Measurements from ENCODE around the gene COMMD2. TPM values are rescaled to one million over a fixed set of nuclear protein-coding genes. Genes with fewer than 3 reads are reported as not detected.

COMMD2 gene
- total RNA-seq, 1 experiment from 2014 or later: 41.3 TPM

GRCh38 chr3:149736953-149737205, 15.4 kb downstream of the COMMD2 start:
- no peak for DNase-seq
- no peak overlapping the region for H3K4me3 ChIP-seq (ENCODE audit: insufficient read depth, low read depth, low read length)
- H3K27me3 ChIP-seq (ENCODE audit: control insufficient read depth, insufficient read depth, low read length): no peaks in the 10 kb centered on the region
- peaks cover 4% of the 10 kb centered on the region for H3K36me3 ChIP-seq (replicated peaks; ENCODE audit: control insufficient read depth, insufficient read depth, low read length)

- Histone ChIP-seq H3K36me3 (replicated peaks; ENCODE audit: control insufficient read depth, insufficient read depth, low read length) (peaks cover 3% of the 10 kb centered on the region), H3K4me3 (ENCODE audit: insufficient read depth, low read depth, low read length) (no peak overlapping the region)
- no peak for DNase-seq
Measured at GRCh38 chr3:149736175-149736952, 15.9 kb downstream of the COMMD2 start.

GRCh38 chr3:149732234-149732633, 20.1 kb downstream of the COMMD2 start:
- Histone ChIP-seq H3K27me3 (ENCODE audit: control insufficient read depth, insufficient read depth, low read length) (no peaks in the 10 kb centered on the region), H3K4me3 (ENCODE audit: insufficient read depth, low read depth, low read length) (no peak overlapping the region), H3K36me3 (replicated peaks; ENCODE audit: control insufficient read depth, insufficient read depth, low read length) (no peaks in the 10 kb centered on the region)
- DNase-seq: no peak

More at GRCh38 chr3:149736175-149736952, 15.9 kb downstream of the COMMD2 start:
- no peaks in the 10 kb centered on the region for H3K27me3 ChIP-seq (ENCODE audit: control insufficient read depth, insufficient read depth, low read length)

- Histone ChIP-seq H3K4me3 (ENCODE audit: insufficient read depth, low read depth, low read length) (no peak overlapping the region), H3K27me3 (ENCODE audit: control insufficient read depth, insufficient read depth, low read length) (no peaks in the 10 kb centered on the region), H3K36me3 (replicated peaks; ENCODE audit: control insufficient read depth, insufficient read depth, low read length) (no peaks in the 10 kb centered on the region)
- DNase-seq: no peak
Measured at GRCh38 chr3:149727656-149728055, 24.6 kb downstream of the COMMD2 start.

- H3K4me3 ChIP-seq (ENCODE audit: insufficient read depth, low read depth, low read length): no peak overlapping the region
- H3K36me3 ChIP-seq (replicated peaks; ENCODE audit: control insufficient read depth, insufficient read depth, low read length): no peaks in the 10 kb centered on the region
- H3K27me3 ChIP-seq (ENCODE audit: control insufficient read depth, insufficient read depth, low read length): no peaks in the 10 kb centered on the region
- DNase-seq: no peak
Measured at GRCh38 chr3:149726716-149727407, 25.4 kb downstream of the COMMD2 start.

GRCh38 chr3:149723781-149724180, 28.5 kb downstream of the COMMD2 start:
- H3K4me3 ChIP-seq (ENCODE audit: insufficient read depth, low read depth, low read length): no peak overlapping the region
- DNase-seq: no peak
- no peaks in the 10 kb centered on the region for H3K36me3 ChIP-seq (replicated peaks; ENCODE audit: control insufficient read depth, insufficient read depth, low read length)
- no peaks in the 10 kb centered on the region for H3K27me3 ChIP-seq (ENCODE audit: control insufficient read depth, insufficient read depth, low read length)

- no peak for DNase-seq
- no peaks in the 10 kb centered on the region for H3K27me3 ChIP-seq (ENCODE audit: control insufficient read depth, insufficient read depth, low read length)
- H3K36me3 ChIP-seq (replicated peaks; ENCODE audit: control insufficient read depth, insufficient read depth, low read length): no peaks in the 10 kb centered on the region
- no peak overlapping the region for H3K4me3 ChIP-seq (ENCODE audit: insufficient read depth, low read depth, low read length)
Measured at GRCh38 chr3:149720918-149721317, 31.4 kb downstream of the COMMD2 start.

- H3K27me3 ChIP-seq (ENCODE audit: control insufficient read depth, insufficient read depth, low read length): no peaks in the 10 kb centered on the region
- no peak overlapping the region for H3K4me3 ChIP-seq (ENCODE audit: insufficient read depth, low read depth, low read length)
- H3K36me3 ChIP-seq (replicated peaks; ENCODE audit: control insufficient read depth, insufficient read depth, low read length): no peaks in the 10 kb centered on the region
- DNase-seq: peak; percentile 69
Measured at GRCh38 chr3:149717391-149718056, 34.8 kb downstream of the COMMD2 start.

GRCh38 chr3:149716984-149717383, 35.3 kb downstream of the COMMD2 start:
- no peaks in the 10 kb centered on the region for H3K27me3 ChIP-seq (ENCODE audit: control insufficient read depth, insufficient read depth, low read length)
- DNase-seq: no peak
- no peaks in the 10 kb centered on the region for H3K36me3 ChIP-seq (replicated peaks; ENCODE audit: control insufficient read depth, insufficient read depth, low read length)
- H3K4me3 ChIP-seq (ENCODE audit: insufficient read depth, low read depth, low read length): no peak overlapping the region

- Histone ChIP-seq H3K27me3 (ENCODE audit: control insufficient read depth, insufficient read depth, low read length) (no peaks in the 10 kb centered on the region), H3K36me3 (replicated peaks; ENCODE audit: control insufficient read depth, insufficient read depth, low read length) (no peaks in the 10 kb centered on the region), H3K4me3 (ENCODE audit: insufficient read depth, low read depth, low read length) (no peak overlapping the region)
- no peak for DNase-seq
Measured at GRCh38 chr3:149715247-149715646, 37.0 kb downstream of the COMMD2 start.

- Histone ChIP-seq H3K36me3 (replicated peaks; ENCODE audit: control insufficient read depth, insufficient read depth, low read length) (no peaks in the 10 kb centered on the region), H3K4me3 (ENCODE audit: insufficient read depth, low read depth, low read length) (no peak overlapping the region), H3K27me3 (ENCODE audit: control insufficient read depth, insufficient read depth, low read length) (no peaks in the 10 kb centered on the region)
- DNase-seq: peak; percentile 27
Measured at GRCh38 chr3:149713730-149714654, 38.3 kb downstream of the COMMD2 start.

GRCh38 chr3:149706905-149707304, 45.4 kb downstream of the COMMD2 start:
- DNase-seq: peak; percentile 30
- H3K36me3 ChIP-seq (replicated peaks; ENCODE audit: control insufficient read depth, insufficient read depth, low read length): no peaks in the 10 kb centered on the region
- no peaks in the 10 kb centered on the region for H3K27me3 ChIP-seq (ENCODE audit: control insufficient read depth, insufficient read depth, low read length)
- H3K4me3 ChIP-seq (ENCODE audit: insufficient read depth, low read depth, low read length): no peak overlapping the region

GRCh38 chr3:149705416-149705815, 46.9 kb downstream of the COMMD2 start:
- no peak overlapping the region for H3K4me3 ChIP-seq (ENCODE audit: insufficient read depth, low read depth, low read length)
- H3K36me3 ChIP-seq (replicated peaks; ENCODE audit: control insufficient read depth, insufficient read depth, low read length): no peaks in the 10 kb centered on the region
- H3K27me3 ChIP-seq (ENCODE audit: control insufficient read depth, insufficient read depth, low read length): no peaks in the 10 kb centered on the region
- DNase-seq: no peak

GRCh38 chr3:149703466-149703865, 48.8 kb downstream of the COMMD2 start:
- H3K36me3 ChIP-seq (replicated peaks; ENCODE audit: control insufficient read depth, insufficient read depth, low read length): no peaks in the 10 kb centered on the region
- H3K4me3 ChIP-seq (ENCODE audit: insufficient read depth, low read depth, low read length): no peak overlapping the region
- DNase-seq: no peak
- no peaks in the 10 kb centered on the region for H3K27me3 ChIP-seq (ENCODE audit: control insufficient read depth, insufficient read depth, low read length)

All from H7 (cell line).